NCI-H2107 (cell line): ENCODE data around the gene FSTL5.

Experiments
- DNase-seq: peaks from one replicate; lab custom pipeline; 2025; lab: John Stamatoyannopoulos, UW

Gene FSTL5

DNA sequence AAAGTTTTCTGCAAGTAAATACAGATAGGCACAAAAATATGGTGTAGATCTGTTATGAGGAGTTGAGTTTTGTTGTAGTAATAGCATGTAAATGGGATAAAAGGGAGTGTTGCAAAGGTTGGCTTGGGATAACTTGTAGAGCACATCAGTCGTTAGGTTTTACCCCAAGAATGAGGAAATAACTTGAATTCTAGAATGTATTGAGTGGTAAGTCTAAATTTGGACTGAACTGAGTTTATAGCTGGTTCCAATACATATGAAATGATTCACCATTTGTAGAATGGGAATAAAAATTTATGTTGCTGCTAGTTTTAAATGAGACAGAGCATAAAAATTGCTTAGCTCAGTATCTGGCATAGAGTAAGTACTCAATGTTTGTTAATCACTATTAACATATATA, 719.2 kb downstream of the FSTL5 start:
- DNase-seq, result no peak

DNA sequence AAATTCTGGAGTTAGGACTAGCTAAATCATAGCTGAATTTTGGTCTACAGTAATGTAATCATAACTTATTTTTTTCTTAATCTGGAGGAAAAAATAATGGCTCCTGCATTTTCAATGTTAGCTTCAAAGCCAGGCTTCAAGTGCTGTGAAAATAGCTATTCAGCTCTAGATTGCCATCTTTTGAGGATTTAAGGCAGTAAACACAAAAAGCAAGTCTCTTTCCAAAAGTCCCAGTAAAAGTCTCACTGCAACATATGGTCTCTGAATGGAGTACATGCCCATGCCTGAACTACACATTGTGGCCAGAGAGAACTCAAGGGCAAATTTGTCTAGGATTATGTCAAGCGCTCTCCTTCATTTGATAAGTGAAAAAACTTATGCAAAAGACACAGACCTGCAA, 720.9 kb downstream of the FSTL5 start:
- DNase-seq, result no peak

DNA sequence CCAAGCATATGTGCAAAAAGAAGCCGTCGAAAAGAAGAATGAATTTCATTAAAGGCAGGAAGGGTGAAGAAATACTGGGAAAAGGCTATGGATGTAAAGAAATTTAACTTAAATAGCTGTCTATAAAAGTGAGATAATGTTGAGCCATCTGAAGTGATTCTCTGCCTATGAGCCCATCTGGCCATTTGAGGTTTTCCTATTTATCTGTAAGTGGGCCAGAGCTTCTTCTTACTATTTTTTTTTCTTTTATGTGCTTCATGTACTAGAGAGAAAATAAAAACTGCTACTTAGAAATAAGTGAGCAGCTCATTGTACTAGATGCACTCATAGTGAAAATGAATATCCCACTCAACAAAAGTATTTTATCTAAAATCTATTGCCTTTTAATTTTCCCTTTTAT, 725.7 kb downstream of the FSTL5 start:
- DNase-seq, result no peak

DNA sequence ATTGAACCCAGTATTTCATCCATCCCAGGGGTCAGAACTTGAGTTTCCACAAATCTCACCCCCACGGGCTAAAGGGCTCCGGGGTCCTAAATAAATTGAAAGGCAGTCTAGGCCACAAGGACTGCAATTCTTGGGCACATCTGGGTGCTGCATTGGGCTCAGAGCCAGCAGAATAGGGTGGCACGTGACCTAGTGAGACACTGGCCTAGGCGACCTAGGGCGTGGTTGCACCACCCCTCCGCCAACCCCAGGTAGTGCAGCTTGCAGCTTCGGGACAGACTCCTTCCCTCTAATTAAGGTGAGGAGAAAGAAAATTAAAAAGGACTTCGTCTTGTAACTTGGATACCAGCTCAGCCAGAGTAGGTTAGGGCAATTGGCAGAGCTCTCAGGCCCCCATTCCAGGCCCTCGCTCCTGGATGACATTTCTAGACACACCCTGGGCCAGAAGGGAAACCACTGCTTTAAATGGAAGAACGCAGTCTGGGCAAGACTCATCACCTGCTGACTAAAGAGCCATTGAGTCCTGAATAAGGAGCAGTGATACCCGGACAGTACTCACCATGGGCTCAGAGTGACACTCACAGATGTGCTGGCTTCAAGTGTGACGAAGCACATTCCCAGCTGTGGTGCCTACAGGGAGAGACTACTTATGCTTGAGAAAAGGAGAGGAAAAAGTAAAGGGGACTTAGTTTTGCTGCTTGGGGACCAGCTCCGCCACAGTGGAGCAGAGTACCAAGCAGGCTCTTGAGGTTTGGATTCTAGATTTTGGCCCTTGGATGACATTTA, 735.4 kb downstream of the FSTL5 start:
- no peak for DNase-seq

DNA sequence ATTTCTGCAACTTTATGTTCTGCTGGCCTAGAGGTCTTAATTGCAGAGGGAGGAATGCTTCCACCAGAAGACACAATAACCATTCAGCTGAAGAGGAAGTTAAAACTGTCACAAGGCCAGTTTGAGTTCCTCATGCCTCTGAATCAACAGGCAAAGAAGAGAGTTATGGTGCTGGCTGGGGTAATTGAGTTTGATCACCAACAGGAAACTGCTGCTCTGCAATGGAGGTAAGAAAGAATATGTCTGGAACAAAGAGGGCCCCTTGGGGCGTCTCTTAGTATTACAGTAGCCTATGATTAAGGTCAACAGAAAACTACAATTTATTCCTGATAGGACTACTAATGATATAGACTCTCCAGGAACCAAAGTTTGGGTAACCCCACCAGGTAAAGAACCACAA, 744.0 kb downstream of the FSTL5 start:
- DNase-seq, result no peak

DNA sequence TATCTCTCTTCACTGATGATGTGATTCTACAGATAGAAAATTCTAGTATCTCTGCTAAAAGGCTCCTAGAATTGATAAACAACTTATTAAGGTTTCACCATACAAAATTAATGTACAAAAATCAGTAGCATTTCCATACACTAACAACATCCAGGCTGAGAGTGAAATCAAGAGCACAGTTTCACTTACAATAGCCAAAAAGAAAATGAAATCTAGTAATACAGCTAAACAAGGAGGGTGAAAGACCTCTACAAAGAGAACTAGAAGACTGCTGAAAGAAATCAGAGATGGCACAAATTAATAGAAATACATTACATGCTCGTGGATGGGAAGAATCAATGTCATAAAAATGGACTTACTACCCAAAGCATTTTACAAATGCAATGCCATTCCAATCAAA, 751.9 kb downstream of the FSTL5 start:
- no peak for DNase-seq

DNA sequence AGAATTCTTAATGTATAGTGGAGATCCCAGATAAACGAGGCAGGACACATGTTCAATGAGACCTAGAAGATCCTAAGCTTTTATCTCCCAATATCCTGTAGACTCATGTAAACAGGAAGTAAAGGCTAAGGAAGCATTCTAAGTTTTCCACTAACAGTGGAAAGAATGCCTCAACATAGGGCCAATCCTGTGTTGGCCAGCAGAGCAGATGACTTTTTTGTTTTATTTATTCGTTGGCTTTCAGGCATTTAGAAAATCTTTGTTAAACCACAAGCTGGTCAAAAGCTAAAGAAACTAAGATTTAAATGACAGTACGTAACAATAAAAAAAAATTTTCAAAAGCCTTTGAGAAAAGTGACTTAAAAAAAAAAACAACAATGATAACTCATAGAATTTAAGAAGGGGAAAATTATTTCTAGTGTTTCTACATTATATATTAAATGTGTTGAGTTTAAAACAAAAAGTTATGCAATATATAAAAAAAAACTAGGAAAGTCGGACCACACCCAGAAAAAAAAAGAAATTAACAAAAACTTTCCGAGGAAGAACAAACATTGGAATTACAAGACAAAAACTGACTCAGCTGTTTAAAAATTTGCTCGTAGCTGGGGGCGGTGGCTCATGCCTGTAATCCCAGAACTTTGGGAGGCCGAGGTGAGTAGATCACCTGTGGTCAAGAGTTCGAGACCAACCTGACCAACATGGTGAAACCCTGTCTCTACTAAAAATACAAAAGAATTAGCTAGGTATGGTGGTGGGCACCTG, 759.3 kb downstream of the FSTL5 start:
- no peak for DNase-seq

DNA sequence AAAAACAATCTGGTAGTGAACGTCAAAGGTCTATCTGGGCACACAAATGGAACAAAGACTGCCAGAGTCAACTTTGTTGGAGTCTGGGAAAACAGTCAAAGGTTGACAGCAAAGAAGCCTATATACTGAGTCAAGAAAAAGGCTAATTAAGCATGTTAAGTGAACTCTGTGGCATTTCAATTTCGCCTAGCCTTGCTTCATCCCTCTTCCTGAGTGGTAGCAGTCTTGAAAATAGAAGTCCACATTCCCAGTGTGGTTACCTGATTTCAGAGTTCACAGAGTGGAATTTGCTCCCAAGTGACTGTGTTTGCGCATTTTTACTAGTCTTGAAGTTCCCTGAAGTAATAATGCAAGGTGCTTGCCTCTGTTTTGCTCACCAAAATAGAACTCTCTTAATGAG, 760.0 kb downstream of the FSTL5 start:
- no peak for DNase-seq

DNA sequence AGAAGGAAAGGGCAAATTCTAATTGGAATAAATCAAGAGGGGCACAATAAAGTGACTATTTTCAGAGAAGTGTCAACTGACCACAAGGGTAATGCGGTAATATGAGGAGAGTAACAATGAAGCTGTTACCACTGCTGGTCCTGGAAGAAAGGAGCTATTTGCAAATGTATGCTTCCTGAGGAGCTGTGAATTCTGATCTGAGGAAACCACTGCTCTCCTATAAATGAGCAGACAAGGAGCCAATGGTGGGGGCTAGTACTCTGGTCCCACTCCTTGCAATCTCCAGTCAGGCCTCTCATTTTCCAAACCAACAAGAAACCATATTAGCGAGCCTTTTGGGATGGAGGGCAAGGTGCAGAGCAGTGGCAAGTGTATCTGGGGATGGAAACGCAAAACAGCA, 770.2 kb downstream of the FSTL5 start:
- no peak for DNase-seq

DNA sequence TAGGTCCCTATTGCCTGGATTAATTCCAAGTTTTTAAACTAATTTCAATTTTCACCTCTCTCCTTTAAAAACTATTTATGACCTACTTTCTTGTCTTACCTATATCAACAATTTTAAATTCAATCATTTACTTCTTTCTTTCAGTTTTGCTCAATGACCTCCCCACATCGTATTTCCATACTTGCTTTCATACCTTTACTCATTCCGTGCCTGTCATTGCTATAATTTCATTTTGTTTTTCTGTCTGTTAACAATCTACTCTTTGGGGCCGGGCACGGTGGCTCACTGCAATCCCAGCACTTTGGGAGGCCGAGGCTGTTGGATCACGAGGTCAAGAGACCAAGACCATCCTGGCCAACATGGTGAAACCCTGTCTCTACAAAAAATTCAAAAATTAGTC, 781.1 kb downstream of the FSTL5 start:
- no peak for DNase-seq

DNA sequence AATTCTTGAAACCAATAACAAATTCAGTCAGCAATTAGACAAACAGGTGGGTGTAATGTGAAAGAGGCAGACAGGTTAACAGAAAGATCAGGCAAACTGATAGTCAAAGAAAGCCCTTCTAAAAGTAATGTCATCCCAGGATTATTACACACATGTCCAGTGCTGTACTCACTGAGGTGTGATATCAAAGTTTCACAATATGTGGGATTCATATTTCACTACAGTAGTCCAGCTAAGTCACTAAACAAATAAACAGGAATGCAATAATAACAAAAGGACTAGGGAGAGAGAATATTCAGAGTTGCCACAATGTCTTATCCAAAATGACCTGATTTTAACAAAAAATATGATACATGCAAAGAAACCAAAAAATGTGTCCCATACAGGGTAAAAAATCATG, 787.5 kb downstream of the FSTL5 start:
- no peak for DNase-seq

DNA sequence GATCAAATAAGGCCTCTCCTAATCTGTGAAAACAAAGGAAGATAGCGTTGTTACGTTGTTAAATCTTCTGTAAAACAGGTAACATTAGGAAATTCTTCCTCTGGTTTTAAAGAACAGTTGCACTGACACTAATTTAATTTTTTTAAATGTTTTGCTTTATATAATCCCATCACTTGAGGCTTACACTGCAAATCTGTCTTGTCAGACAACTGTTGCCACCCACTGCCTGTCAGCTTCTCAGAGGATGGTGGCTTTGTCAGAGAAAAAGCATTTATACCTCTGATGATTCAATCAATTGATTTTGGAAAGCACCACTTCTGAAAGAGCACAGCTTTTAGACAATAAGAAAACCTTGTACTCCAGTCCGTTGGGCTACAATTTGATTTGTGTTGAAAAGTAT, 799.1 kb downstream of the FSTL5 start:
- DNase-seq, result no peak

DNA sequence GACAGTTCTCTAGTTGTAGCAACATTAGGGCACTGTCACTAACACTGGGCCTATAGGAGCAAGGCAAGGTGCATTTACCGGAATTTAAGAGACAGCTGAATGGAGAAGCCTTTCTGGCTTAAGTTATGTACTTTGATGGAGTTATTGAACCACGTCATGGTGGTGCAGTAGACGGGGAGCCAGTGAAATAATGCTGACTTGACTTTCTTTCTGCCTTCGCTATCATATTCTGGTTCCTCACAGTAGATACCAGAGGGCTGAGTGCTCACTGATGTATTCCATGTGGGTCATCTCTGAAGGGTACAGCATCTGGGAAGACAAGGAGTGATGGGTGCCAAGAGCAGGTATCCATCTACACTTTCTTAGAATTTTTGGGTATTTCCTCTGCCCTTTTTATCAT, 802.8 kb downstream of the FSTL5 start:
- no peak for DNase-seq

DNA sequence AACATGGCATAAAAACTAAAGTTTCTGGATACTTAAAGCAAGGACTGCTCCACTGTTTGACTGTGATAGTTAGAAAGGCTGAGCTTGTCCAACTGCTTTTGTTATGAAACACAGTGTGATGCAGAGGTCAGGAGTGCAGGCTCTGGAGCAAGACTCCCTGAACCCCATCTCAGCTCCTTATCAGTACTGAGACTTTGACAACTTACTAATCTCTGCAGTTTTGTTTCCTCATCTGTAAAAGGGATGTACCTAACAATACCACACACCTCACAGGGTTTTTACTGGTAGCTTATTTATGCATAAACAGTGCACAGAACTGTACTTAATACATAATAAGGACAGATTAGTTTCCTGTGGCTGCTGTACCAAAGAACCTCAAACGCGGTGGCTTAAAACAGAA, 804.3 kb downstream of the FSTL5 start:
- no peak for DNase-seq

DNA sequence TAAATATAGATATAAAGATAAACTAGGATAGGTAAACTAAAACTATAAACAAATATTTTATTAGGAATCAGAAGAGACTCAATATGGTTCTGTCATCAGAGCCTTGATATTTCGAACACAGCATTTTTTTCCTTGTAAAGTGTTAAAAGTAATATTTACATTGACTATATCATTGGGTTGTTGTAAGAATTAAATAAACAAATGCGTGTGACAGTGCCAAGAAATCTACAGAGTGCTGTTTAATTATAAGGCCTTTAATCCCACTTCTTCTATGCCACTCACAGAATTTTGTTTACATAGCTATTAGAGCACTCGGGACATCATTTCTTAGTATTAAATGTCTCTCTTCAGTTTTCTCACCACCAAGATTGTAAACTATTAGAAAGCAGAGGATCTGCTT, 807.4 kb downstream of the FSTL5 start:
- DNase-seq, result no peak

DNA sequence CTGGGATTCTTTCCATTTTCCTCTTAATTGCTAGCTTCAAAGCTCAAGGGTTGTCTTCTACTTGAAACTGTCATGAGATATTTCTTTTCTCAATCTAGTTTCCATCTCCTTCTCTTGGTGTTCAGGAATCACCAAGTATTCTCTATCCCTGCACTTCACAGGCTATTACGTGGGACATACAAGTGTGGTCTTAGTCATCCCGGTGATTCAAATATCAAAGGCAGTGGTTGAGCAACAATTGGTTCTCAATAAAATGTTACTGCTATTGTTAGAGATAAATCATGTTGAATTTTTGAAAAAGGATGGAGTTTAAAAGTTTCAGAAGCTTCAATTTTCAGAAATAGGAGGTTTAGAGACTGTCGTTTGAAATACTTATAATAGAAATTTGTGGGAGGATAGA, 812.9 kb downstream of the FSTL5 start:
- no peak for DNase-seq

DNA sequence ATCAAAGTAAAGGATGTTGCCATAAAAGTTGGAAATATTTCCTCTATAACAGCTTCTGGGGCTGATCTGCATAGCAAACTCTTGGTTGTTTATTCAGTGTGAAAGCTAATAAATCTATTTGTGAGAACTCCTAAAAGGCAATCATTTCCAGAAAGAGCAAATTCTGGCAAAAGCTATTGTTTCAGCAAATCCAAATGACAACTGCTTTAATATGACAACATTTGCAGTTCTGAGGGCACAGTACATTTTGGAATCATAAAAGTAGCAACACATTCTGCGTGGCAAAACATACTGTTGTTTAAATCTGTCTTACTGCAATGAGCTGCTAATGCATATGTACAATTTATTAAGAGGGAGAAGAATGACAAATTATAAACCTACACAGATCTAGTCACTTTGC, 818.1 kb downstream of the FSTL5 start:
- no peak for DNase-seq

DNA sequence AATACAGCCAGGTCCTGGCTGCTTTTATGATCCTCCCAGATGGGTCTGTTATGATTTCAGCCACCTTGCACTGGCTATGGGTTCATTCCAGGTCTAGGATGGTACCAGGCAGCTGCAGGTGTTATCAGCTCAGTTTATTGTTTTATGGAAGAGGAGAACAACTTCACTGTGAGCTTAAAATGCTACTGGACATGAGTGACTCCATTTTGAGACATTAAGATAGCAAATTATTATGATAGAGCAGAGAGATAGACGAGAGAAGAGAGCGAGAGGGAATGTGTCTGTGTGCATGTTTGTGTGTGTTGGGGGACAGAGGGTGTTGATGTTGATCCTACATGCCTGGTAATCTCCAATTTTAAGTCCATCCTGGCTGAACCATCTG, 820.2 kb downstream of the FSTL5 start:
- DNase-seq, result no peak

DNA sequence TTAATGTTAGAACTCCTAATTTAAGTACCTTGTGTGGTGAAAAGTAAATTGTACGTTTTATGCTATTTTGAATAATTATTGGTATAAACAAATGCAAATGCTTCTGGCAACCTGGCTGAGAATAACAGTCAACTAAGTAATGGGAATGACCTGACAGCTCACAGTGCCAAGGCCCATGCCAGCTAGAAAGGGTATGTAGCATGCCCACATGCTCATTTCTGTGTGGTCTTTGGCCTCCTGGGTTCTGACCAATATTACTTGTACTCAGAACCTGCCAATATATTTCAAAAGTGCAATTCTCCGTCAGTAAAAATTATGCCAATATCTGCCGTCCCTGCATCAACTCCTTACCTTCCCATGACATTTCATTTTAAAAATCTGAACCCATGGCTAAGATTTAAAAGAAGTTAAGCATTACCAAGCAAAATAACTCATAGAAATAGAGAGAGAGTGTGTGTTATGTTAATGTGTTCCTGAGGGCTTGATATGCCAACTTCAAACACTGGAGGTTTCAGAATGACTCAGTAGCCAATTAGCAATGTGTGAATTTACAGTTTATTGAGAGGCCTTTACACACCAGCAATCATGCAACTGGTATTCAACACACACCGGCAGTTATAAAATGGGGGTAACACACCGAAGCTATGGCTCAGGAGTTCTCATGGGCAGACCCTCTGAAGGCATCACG, 820.8 kb downstream of the FSTL5 start:
- DNase-seq, result no peak

DNA sequence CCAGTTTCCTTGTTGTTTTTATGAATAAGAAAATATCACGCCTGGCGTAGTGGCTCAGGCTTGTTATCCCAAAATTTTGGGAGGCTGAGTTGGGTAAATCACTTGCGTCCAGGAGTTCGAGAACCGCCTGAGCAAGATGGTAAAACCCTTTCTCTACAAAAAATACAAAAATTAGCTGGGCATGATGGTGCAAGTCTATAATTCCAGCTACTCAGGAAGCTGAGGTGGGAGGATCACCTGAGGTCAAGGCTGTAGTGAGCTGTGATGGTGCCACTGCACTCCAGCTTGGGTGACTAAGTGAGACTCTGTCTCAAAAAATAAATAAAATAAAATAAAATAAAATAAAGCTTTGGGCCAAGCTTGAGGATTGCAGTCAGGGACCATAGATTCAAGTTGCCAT, 827.2 kb downstream of the FSTL5 start:
- no peak for DNase-seq

DNA sequence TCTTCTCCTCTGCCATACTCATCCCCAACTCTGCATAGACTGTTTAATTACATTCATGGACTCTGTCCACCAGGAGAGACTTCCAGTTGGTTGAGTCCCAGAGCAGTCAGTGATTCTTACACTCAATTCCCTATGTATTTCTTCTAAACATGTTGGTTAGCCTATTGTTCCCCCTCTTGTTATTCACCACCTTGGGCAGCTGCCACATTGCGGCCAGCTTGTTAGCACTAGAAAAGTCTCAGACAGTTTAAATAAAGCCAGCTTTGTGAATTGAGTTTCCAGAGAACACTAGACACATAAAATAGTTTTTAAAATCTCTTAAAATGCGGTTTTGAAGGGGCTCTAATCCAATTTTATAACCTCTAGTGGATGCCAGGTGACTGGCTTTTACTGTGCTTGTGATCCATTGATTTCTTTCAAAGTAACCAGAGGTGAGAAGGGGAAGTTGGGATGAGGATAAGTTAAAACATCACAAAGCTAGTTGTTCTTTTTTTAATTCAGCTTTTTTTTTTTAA, 827.7 kb downstream of the FSTL5 start:
- DNase-seq, result peak; percentile 20
